Fibroblast of lung (primary cell): Measurements from ENCODE around the gene SLC30A2. TPM values are rescaled to one million over a fixed set of nuclear protein-coding genes. Genes with fewer than 3 reads are reported as not detected.

Experiments used
- DNase-seq, 2 donors: peaks; one replicate each; pipeline versions ENCODE4 v3.0.0 to v3.0.0-alpha.2; 2010; ENCODE audit warnings: low read depth in 2 of 2
- H2AFZ ChIP-seq: 2 replicates; pipeline ENCODE4 v1.5.1; 2012; ENCODE audit warnings: low read length, control low read depth, inconsistent platforms
- H3K27ac ChIP-seq: 2 replicates; pipeline ENCODE4 v1.5.1; 2011; ENCODE audit warnings: low read length, control low read depth; ENCODE audit not compliant: insufficient read depth
- H3K27me3 ChIP-seq: 2 replicates; pipeline ENCODE4 v1.5.1; 2011; ENCODE audit warnings: mild to moderate bottlenecking, low read length; ENCODE audit not compliant: control insufficient read depth, insufficient read depth
- H3K36me3 ChIP-seq: 2 replicates; pipeline ENCODE4 v1.5.1; 2011; ENCODE audit warnings: low read length; ENCODE audit not compliant: control insufficient read depth, insufficient read depth
- H3K4me1 ChIP-seq: 2 replicates; pipeline ENCODE4 v1.5.1; 2011; ENCODE audit warnings: low read length; ENCODE audit not compliant: control insufficient read depth, insufficient read depth; ENCODE audit errors: extremely low read depth
- H3K4me2 ChIP-seq: 2 replicates; pipeline ENCODE4 v1.5.1; 2011; ENCODE audit warnings: low read length, control low read depth; ENCODE audit not compliant: insufficient read depth; ENCODE audit errors: extremely low read depth
- H3K4me3 ChIP-seq, 4 experiments: fragments of 200-600 bp in 1 of 4; sonication (generic) in 1 of 4; replicated peaks in 1 of 4; 2 replicates each; pipeline ENCODE4 v1.5.1; 2011 to 2016; ENCODE audit warnings: low read length in 4 of 4, low read depth in 3 of 4, mild to moderate bottlenecking in 3 of 4, control low read depth in 2 of 4, inconsistent platforms in 1 of 4, mixed read lengths in 1 of 4; ENCODE audit not compliant: insufficient read depth in 1 of 4; ENCODE audit errors: control extremely low read depth in 1 of 4
- H3K79me2 ChIP-seq: 2 replicates; pipeline ENCODE4 v1.5.1; 2012; ENCODE audit warnings: mild to moderate bottlenecking, low read length, inconsistent platforms; ENCODE audit not compliant: control insufficient read depth, insufficient read depth
- H3K9ac ChIP-seq: 2 replicates; pipeline ENCODE4 v1.5.1; 2011; ENCODE audit warnings: mild to moderate bottlenecking, low read length, control low read depth; ENCODE audit not compliant: insufficient read depth
- H3K9me3 ChIP-seq: 2 replicates; pipeline ENCODE4 v1.5.1; 2012; ENCODE audit warnings: low read depth, low read length; ENCODE audit not compliant: control insufficient read depth, insufficient read depth
- H4K20me1 ChIP-seq: 2 replicates; pipeline ENCODE4 v1.5.1; 2011; ENCODE audit warnings: low read length; ENCODE audit not compliant: control insufficient read depth, insufficient read depth; ENCODE audit errors: extremely low read depth
- CTCF ChIP-seq, 2 donors: IDR thresholded peaks in 1 of 2; conservative IDR thresholded peaks in 1 of 2; 1 replicate in 1 of 2; 2 replicates in 1 of 2; pipeline ENCODE4 v1.5.1; 2011 to 2012; ENCODE audit warnings: low read length in 2 of 2, control low read depth in 1 of 2, inconsistent platforms in 1 of 2, low read depth in 1 of 2, mild to moderate bottlenecking in 1 of 2
- EZH2 ChIP-seq: IDR thresholded peaks from 2 replicates; pipeline ENCODE4 v1.5.1; 2012; ENCODE audit warnings: low read length, control low read depth, mild to moderate bottlenecking; ENCODE audit errors: missing control alignments
- polyA plus RNA-seq, 2 donors: library from polyadenylated mRNA; depleted of rRNA in 1 of 2; stranded (reverse) in 1 of 2; unstranded in 1 of 2; fragments of >200 nt; gene quantifications; 2 replicates each; pipeline ENCODE4 v1.2.1, GENCODE V29; 2011 to 2012; ENCODE audit warnings: missing spikeins in 1 of 2
- total RNA-seq: library from RNA; depleted of rRNA; stranded (reverse); fragments of >200 nt; gene quantifications from 2 replicates; pipeline ENCODE4 v1.2.1, GENCODE V29; 2014

The SLC30A2 gene
- total and polyA plus RNA-seq, 2 donors (not counting 1 experiment from before 2014, with no cell fraction given), result not detected

GRCh38 chr1:26028490-26028980 is 17.4 kb downstream of the SLC30A2 start:
- H3K79me2 ChIP-seq, result no peaks in the 10 kb centered on the region
- no peak overlapping the region for H3K4me2 ChIP-seq
- no peak overlapping the region for H3K27ac ChIP-seq
- no peak overlapping the region for H2AFZ ChIP-seq
- H3K27me3 ChIP-seq, result peaks cover 3% of the 10 kb centered on the region
- no peak overlapping the region for H3K4me3 ChIP-seq
- no peaks in the 10 kb centered on the region for H3K4me1 ChIP-seq
- H3K9ac ChIP-seq, result no peak overlapping the region
- DNase-seq, result no peak
- TF ChIP-seq EZH2 (no peak), CTCF (conservative IDR thresholded peaks at IDR 0.05 in 1 of 2, IDR thresholded peaks at IDR 0.05 in 1 of 2; ENCODE audit: low read depth in 1 of 2, low read length in 2 of 2) (no peak)
- no peaks in the 10 kb centered on the region for H4K20me1 ChIP-seq
- H3K9me3 ChIP-seq, result no peaks in the 10 kb centered on the region
- H3K36me3 ChIP-seq, result no peaks in the 10 kb centered on the region

- no peak overlapping the region for H2AFZ ChIP-seq
- TF ChIP-seq EZH2 (no peak), CTCF (conservative IDR thresholded peaks at IDR 0.05 in 1 of 2, IDR thresholded peaks at IDR 0.05 in 1 of 2; ENCODE audit: low read depth in 1 of 2, low read length in 2 of 2) (no peak)
- peak in 1 of 2 donors; percentile 16 for DNase-seq
- no peak overlapping the region for H3K4me3 ChIP-seq
- no peak overlapping the region for H3K27ac ChIP-seq
- H3K9me3 ChIP-seq, result no peaks in the 10 kb centered on the region
- peaks cover 3% of the 10 kb centered on the region for H3K27me3 ChIP-seq
- no peaks in the 10 kb centered on the region for H4K20me1 ChIP-seq
- no peaks in the 10 kb centered on the region for H3K79me2 ChIP-seq
- no peaks in the 10 kb centered on the region for H3K36me3 ChIP-seq
- H3K4me2 ChIP-seq, result no peak overlapping the region
- no peak overlapping the region for H3K9ac ChIP-seq
- H3K4me1 ChIP-seq, result no peaks in the 10 kb centered on the region
These were observed 18.0 kb downstream of the SLC30A2 start for GRCh38 chr1:26027716-26028489.

GRCh38 chr1:26025517-26025916 is 20.4 kb downstream of the SLC30A2 start:
- H3K27me3 ChIP-seq, result no peaks in the 10 kb centered on the region
- H3K79me2 ChIP-seq, result no peaks in the 10 kb centered on the region
- no peaks in the 10 kb centered on the region for H3K36me3 ChIP-seq
- H4K20me1 ChIP-seq, result no peaks in the 10 kb centered on the region
- DNase-seq, result no peak
- H3K4me3 ChIP-seq, result no peak overlapping the region
- H3K4me1 ChIP-seq, result peaks cover 2% of the 10 kb centered on the region
- TF ChIP-seq EZH2 (no peak), CTCF (conservative IDR thresholded peaks at IDR 0.05 in 1 of 2, IDR thresholded peaks at IDR 0.05 in 1 of 2; ENCODE audit: low read depth in 1 of 2, low read length in 2 of 2) (no peak)
- H3K4me2 ChIP-seq, result no peak overlapping the region
- no peak overlapping the region for H3K27ac ChIP-seq
- H3K9me3 ChIP-seq, result no peaks in the 10 kb centered on the region
- no peak overlapping the region for H3K9ac ChIP-seq
- H2AFZ ChIP-seq, result no peak overlapping the region
